Upper lobe of left lung (tissue), 4 donors: ENCODE results near the gene TOMM40.

Experiments
- CTCF ChIP-seq, 6 experiments: fragments of 450-650 bp in 4 of 6; fragments of 200-600 bp in 2 of 6; sonication (generic) in 2 of 6; IDR thresholded peaks; one replicate each; pipeline ENCODE4 v1.5.1; 2016 to 2019; ENCODE audit warnings: antibody characterized with exemption in 6 of 6
- POLR2A ChIP-seq, 4 donors: fragments of 450-650 bp; IDR thresholded peaks; one replicate each; pipeline ENCODE4 v1.5.1; 2016 to 2017; ENCODE audit warnings: antibody characterized with exemption in 4 of 4, mild to moderate bottlenecking in 2 of 4

- TF ChIP-seq POLR2A (IDR thresholded peaks at IDR 0.05), result no peak
- TF ChIP-seq CTCF (IDR thresholded peaks at IDR 0.05), result no peak
Observed at GRCh38 chr19:44869733-44870470, 21.2 kb upstream of the TOMM40 start.
